Osteoblast (primary cell): ENCODE results near the gene RASGRF2. TPM values are rescaled to one million over a fixed set of nuclear protein-coding genes. Genes with fewer than 3 reads are reported as not detected.

Experiments
- DNase-seq: peaks from one replicate; pipeline ENCODE4 v3.0.0; 2011; ENCODE audit warnings: low spot score, mixed read lengths; ENCODE audit not compliant: insufficient read length; ENCODE audit errors: missing footprints
- H2AFZ ChIP-seq: 2 replicates; pipeline ENCODE4 v1.6.0; 2011; ENCODE audit warnings: mild to moderate bottlenecking, low read length
- H3K27ac ChIP-seq: 2 replicates; pipeline ENCODE4 v1.5.1; 2011; ENCODE audit warnings: mild to moderate bottlenecking, low read depth, low read length, moderate library complexity
- H3K27me3 ChIP-seq: 2 replicates; pipeline ENCODE4 v1.6.0; 2012; ENCODE audit warnings: mild to moderate bottlenecking, control low read depth, inconsistent platforms, low read length, moderate library complexity; ENCODE audit not compliant: insufficient read depth
- H3K36me3 ChIP-seq: 2 replicates; pipeline ENCODE4 v1.5.1; 2011; ENCODE audit warnings: mild to moderate bottlenecking, low read length, control low read depth, moderate library complexity; ENCODE audit not compliant: insufficient read depth
- H3K4me1 ChIP-seq: 2 replicates; pipeline ENCODE4 v1.5.1; 2011; ENCODE audit warnings: mild to moderate bottlenecking, low read length, control low read depth, moderate library complexity; ENCODE audit not compliant: insufficient read depth
- H3K4me2 ChIP-seq: 2 replicates; pipeline ENCODE4 v1.6.0; 2011; ENCODE audit warnings: mild to moderate bottlenecking, low read length; ENCODE audit not compliant: insufficient read depth
- H3K4me3 ChIP-seq: fragments of 200-600 bp; sonication (generic); 3 replicates; pipeline ENCODE4 v1.5.1; 2012; ENCODE audit warnings: mild to moderate bottlenecking, low read length, inconsistent platforms; ENCODE audit not compliant: insufficient read depth
- H3K79me2 ChIP-seq: 2 replicates; pipeline ENCODE4 v1.6.0; 2012; ENCODE audit warnings: mild to moderate bottlenecking, low read length, control low read depth, inconsistent platforms; ENCODE audit not compliant: insufficient read depth
- H3K9me3 ChIP-seq: 2 replicates; pipeline ENCODE4 v1.5.1; 2011; ENCODE audit warnings: low read depth, low read length, control low read depth
- H4K20me1 ChIP-seq: 2 replicates; pipeline ENCODE4 v1.6.0; 2012; ENCODE audit warnings: mild to moderate bottlenecking, low read length, control low read depth; ENCODE audit not compliant: insufficient read depth
- total RNA-seq: library from RNA; depleted of rRNA; stranded (reverse); fragments of >200 nt; gene quantifications from 2 replicates; pipeline ENCODE4 v1.2.3, GENCODE V29; 2012
- TF ChIP-seq, protein P1 (sequence below): IDR thresholded peaks from 2 replicates; pipeline ENCODE4 v1.5.1; 2011; ENCODE audit warnings: mild to moderate bottlenecking, low read depth, low read length, moderate library complexity; ENCODE audit errors: extremely low read depth

The RASGRF2 gene
- total RNA-seq, 1 donor, result under 0.01 TPM

DNA sequence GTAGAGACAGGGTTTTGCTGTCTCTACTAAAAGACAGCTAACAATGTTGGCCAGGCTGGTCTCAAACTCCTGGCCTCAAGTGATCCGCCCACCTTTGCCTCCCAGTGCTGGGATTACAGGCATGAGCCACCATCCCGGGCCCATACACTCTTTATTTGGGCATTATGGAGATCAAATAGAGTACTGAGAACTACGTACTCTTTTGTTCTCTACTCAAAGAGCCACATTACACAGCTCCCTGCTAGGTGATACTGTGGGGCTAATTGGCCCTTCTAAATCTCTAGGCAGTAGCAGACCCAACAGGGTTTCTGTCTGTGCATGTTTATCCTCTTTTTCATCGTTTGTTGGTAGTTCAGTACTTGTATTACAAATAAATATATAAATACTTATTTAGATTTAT lies 289.1 kb downstream of the RASGRF2 start:
- no peak overlapping the region for H3K4me3 ChIP-seq
- H2AFZ ChIP-seq, result no peak overlapping the region
- H3K36me3 ChIP-seq, result no peaks in the 10 kb centered on the region
- H3K27ac ChIP-seq, result no peak overlapping the region
- no peak for DNase-seq
- H3K9me3 ChIP-seq, result no peaks in the 10 kb centered on the region
- TF ChIP-seq, protein P1, sequence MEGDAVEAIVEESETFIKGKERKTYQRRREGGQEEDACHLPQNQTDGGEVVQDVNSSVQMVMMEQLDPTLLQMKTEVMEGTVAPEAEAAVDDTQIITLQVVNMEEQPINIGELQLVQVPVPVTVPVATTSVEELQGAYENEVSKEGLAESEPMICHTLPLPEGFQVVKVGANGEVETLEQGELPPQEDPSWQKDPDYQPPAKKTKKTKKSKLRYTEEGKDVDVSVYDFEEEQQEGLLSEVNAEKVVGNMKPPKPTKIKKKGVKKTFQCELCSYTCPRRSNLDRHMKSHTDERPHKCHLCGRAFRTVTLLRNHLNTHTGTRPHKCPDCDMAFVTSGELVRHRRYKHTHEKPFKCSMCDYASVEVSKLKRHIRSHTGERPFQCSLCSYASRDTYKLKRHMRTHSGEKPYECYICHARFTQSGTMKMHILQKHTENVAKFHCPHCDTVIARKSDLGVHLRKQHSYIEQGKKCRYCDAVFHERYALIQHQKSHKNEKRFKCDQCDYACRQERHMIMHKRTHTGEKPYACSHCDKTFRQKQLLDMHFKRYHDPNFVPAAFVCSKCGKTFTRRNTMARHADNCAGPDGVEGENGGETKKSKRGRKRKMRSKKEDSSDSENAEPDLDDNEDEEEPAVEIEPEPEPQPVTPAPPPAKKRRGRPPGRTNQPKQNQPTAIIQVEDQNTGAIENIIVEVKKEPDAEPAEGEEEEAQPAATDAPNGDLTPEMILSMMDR, result no peak
- H4K20me1 ChIP-seq, result no peaks in the 10 kb centered on the region
- no peak overlapping the region for H3K4me2 ChIP-seq
- no peaks in the 10 kb centered on the region for H3K79me2 ChIP-seq
- H3K4me1 ChIP-seq, result peaks cover 7% of the 10 kb centered on the region
- no peaks in the 10 kb centered on the region for H3K27me3 ChIP-seq

DNA sequence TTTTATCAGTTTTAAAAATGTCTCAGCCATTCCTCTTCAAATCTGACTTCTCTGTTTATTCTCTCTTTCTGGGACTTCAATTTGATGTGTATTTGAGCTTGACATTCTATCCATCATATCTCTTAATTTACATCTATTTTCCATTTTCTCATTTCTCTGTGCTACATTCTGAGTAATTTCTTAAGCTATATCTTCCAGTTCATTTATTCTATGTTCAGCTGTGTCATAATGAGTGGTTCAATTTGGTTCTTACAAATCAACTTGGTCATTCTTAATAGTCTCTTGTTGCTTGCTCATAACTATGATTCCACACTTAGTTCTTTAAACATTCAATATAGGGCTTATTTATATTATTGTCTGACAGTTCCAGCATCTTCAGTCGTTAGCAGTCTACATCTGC lies 289.8 kb downstream of the RASGRF2 start:
- no peak overlapping the region for H2AFZ ChIP-seq
- TF ChIP-seq, protein P1, result no peak
- no peak for DNase-seq
- H3K4me1 ChIP-seq, result peaks cover 7% of the 10 kb centered on the region
- H3K4me3 ChIP-seq, result no peak overlapping the region
- no peak overlapping the region for H3K4me2 ChIP-seq
- H3K36me3 ChIP-seq, result no peaks in the 10 kb centered on the region
- no peaks in the 10 kb centered on the region for H4K20me1 ChIP-seq
- no peaks in the 10 kb centered on the region for H3K27me3 ChIP-seq
- no peaks in the 10 kb centered on the region for H3K79me2 ChIP-seq
- H3K9me3 ChIP-seq, result no peaks in the 10 kb centered on the region
- no peak overlapping the region for H3K27ac ChIP-seq

DNA sequence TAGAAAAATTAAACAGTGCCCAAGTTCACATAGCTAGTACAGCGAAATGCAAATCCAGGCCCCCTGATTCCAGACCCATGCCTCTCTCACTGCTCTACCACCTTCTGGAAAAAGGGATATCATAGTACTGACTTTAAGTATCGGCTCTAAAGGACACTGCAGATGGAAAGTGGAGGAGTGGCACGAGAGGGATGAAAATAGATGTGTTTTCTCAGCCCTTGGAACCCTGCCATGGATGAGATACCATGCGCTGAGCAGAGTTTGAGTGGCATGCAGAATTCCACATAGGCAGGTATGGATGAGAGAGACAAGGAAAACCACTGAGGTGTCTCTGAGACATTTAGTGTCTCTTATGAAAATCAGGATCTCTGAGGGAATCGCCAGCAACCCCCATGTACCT lies 291.8 kb downstream of the RASGRF2 start:
- H3K4me3 ChIP-seq, result no peak overlapping the region
- H2AFZ ChIP-seq, result no peak overlapping the region
- H3K36me3 ChIP-seq, result no peaks in the 10 kb centered on the region
- no peaks in the 10 kb centered on the region for H3K9me3 ChIP-seq
- no peaks in the 10 kb centered on the region for H3K27me3 ChIP-seq
- no peaks in the 10 kb centered on the region for H4K20me1 ChIP-seq
- peaks cover 7% of the 10 kb centered on the region for H3K4me1 ChIP-seq
- no peak overlapping the region for H3K27ac ChIP-seq
- DNase-seq, result no peak
- no peak overlapping the region for H3K4me2 ChIP-seq
- H3K79me2 ChIP-seq, result no peaks in the 10 kb centered on the region
- TF ChIP-seq, protein P1, result no peak

DNA sequence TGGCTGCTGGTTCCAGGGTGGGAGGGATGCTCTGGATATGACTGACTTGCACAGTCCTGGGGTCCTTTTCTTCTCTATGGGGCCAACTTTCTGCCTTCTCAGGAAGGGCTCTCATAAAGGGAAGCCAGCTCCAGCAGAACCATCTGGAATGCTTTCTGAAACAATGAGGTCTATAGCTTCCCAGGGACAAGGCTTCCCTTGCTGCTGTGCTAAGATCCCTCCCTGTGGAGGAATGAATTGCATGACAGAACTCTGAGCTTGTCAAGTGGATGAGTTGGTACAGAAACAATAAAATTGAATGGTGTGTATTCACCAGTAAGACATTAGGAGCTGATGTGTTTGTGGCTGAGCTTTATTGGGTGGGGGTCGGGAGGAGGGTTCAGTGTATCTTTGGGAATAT lies 292.7 kb downstream of the RASGRF2 start:
- Histone ChIP-seq H3K27me3 (no peaks in the 10 kb centered on the region), H3K4me2 (no peak overlapping the region), H4K20me1 (no peaks in the 10 kb centered on the region), H3K36me3 (no peaks in the 10 kb centered on the region), H2AFZ (no peak overlapping the region), H3K27ac (no peak overlapping the region), H3K4me3 (no peak overlapping the region), H3K4me1 (peaks cover 4% of the 10 kb centered on the region), H3K79me2 (no peaks in the 10 kb centered on the region), H3K9me3 (no peaks in the 10 kb centered on the region)
- DNase-seq, result no peak
- TF ChIP-seq, protein P1, result no peak
